GM19324 (cell line): ENCODE data around the gene ZNF407.

Experiments used
- ATAC-seq: cut with Tn5 transposase; IDR thresholded peaks from one replicate; pipeline ENCODE4 v1.9.1; 2021; ENCODE audit warnings: mild to moderate bottlenecking, moderate library complexity; ENCODE audit not compliant: unreplicated experiment, low FRiP score

The ZNF407 gene

GRCh38 chr18:74577019-74577418 lies 20.7 kb upstream of the ZNF407 start:
- no peak for ATAC-seq

GRCh38 chr18:74579496-74580065 lies 18.1 kb upstream of the ZNF407 start:
- ATAC-seq, result no peak

- no peak for ATAC-seq
Observed at GRCh38 chr18:74582642-74583041, 15.0 kb upstream of the ZNF407 start.

DNA sequence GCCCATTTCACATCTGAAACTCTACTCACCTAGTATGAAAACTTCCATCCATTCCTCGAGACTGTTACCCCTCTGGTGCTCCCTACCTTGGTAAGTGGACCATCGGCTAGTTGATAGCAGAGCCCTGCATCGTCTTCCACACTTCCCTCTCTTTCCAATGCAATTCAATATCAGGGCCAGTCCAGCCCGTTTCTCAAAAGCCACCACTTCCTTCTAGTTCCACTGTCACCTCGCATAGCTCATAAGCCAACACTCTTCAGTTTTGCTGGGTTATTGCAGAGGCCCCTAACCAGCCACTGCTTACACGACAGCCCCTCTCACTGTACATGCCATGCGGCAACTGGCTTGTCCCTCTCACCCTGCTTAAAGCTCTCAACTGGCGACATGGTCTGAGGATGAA lies 10.2 kb upstream of the ZNF407 start:
- no peak for ATAC-seq

- ATAC-seq, result no peak
Observed at GRCh38 chr18:74589021-74589420, 8.6 kb upstream of the ZNF407 start.

DNA sequence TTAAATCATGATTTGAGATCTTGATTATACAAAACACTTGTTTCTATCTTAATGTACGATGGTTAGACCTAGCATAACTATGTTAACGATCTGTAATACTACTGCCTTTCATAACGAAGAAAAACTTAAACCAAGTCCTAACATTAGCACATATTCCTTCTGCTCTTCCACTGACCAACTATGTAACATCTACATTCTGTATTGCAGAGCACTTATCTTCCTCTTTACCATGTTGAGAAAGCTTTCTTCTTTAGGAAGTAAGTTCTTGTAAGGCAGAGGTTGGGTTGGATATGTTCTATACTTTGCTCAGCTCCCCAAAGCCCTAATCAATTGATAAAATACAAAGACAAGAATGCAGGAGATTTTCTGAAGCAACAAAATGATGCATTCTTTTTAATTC lies 7.9 kb upstream of the ZNF407 start:
- no peak for ATAC-seq

GRCh38 chr18:74590671-74591070 lies 7.0 kb upstream of the ZNF407 start:
- no peak for ATAC-seq

DNA sequence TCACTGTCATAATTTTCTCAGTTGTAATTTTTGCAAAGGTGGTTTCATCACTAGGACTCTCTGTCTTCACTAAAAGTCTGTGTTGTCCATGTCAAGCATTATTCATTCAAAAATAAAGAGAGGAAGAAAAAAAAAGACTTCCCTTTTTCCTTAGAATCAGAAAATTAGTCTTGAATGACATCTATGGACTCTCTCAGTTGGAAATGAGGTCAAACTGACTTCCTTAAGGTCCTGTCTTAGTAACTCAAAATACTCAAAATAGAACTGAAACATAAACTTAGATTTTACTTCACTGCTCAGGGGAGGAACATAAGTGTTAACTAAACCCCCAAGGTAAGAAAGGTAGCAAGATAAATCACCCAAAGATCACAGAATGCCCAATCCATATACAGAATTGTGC lies 2.2 kb upstream of the ZNF407 start:
- no peak for ATAC-seq

DNA sequence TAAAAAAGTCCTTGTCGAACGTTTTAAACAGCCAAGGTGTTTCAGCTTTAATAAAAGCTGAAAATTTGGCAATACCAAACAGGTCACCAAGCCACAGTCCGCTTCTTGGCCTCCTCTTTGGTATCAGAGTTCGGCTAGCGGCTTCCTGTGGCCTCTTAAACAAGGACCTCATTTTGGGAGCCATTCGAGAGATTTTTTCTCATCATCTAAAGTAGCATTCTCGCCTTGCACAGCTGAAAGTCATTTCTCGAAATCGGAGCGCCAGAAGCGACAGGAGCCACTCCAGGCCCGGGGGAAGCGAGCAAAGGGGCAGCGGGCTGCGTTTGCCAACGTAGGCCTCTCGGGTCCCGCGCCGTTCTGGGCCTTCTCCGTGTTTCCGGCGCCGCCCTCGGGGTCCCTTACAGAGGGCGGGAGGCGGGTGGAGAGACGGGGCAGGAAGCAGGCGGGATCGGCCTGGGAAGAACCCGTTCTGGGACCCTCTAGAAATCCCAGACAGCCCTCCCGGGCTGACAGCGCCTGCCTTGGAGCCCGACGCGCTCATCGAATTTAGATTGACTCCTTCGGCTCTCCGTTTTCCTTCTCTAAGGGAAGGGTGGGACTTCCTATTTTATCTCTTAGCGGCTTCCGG lies 522 bp upstream of the ZNF407 start:
- ATAC-seq, result peak; percentile 38

DNA sequence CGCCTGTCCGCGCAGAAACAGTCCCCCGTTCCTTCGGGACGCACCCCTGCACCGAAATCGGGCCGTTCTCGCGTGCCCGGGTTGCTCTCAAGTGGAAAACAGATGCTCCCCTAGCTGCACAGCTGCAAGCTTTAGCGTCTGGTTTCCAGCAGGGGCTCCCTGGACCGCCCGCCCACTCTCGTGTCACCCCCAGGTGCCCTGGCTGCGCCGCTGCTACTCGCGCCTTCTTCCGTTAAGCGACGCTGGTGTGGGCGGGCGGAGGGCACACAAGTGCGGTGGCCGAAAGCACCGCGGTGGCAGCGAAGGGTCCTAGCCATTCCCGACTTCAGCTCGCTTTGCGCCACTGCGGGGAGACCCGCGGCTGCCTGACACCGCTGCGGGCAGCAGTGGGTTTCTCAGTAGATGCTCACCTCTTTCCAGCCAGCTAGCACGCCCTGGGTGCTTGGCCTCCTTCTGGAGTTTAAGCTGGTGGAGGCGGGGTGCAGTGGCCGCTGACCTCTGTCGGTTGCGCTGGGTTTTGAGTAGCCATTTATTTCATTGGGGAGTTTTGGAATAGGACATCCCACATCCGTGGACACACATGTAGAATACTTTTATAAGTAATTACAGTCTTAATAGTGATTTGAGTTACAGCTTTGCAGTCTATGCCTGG lies 806 bp downstream of the ZNF407 start:
- ATAC-seq, result peak; percentile 70

DNA sequence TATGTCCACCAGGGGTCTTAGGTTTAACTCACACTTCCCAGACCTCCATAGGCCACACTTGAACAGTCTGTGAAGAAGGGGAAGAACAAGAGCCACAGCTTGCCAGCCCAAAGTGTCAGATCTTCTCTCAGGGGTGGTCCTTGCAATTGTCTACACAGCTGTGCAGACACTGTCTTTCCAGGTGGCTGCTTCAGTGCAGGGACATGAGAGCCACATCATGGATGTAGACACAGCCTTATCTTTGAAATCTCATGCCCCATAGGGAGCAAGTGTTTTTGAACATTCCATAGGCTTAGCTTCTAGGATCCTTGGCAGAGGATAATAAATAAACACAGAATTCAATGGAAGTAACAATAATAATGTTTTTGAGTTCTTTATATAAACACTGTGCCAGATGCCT lies 6.7 kb downstream of the ZNF407 start:
- ATAC-seq, result no peak

GRCh38 chr18:74604774-74605173 lies 7.1 kb downstream of the ZNF407 start:
- no peak for ATAC-seq

DNA sequence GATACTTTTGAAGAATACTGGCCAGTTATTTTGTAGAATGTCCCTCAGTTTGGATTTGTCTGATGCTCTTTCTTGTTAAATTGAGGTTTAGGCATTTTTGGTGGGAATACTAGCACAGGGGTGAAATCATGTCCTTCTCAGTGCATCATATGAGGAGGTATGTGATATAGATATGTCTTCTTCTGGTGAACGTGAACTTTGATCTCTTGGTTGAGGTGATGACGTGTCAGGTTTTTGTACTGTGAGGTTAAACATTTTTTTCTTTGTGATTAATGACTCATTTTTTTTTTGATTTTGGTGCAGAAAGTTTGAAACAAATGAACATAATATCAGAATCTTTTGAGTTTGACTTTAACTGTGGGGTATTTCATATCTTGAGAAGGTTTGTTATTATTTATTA lies 11.0 kb downstream of the ZNF407 start:
- no peak for ATAC-seq

GRCh38 chr18:74609535-74609934 lies 11.9 kb downstream of the ZNF407 start:
- ATAC-seq, result no peak

- no peak for ATAC-seq
Observed at GRCh38 chr18:74610051-74610615, 12.5 kb downstream of the ZNF407 start.

DNA sequence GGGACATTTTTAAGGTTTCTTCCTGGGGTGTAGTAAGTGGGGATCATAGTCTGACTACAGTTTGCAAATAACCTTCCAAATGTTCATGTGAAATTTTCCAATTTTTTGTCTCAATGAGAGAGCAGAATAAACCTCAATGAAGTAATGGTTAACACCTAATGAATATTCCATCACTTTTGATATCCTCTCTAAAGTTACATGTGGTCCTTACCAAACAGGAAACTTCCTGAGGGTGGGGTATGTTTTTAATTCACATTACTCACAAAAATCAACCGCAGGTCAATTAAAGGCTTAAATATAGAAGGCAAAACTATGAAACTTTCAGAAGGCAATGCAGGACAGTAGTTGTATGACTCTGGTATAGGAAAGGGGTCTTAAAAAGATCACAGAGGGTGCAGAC lies 13.2 kb downstream of the ZNF407 start:
- ATAC-seq, result no peak

DNA sequence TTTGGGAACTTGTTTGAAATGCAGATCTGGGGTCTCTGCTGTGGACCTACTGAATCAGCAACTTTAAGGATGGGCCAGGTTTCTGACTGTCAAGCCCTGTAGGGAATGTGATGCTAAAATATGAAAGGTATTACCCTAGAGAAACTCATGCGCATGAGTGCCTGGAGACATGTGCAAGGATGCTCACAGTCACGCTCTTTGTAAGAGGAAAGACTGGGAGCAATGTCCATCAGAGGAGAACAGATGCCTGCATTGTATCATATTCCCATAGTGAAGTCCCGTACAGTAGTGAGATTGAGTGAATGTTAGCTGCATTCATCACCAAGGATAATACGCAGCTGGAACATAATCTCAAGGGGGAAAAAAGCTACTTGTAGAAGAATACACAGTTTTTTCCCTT lies 14.1 kb downstream of the ZNF407 start:
- ATAC-seq, result no peak

- ATAC-seq, result no peak
Observed at GRCh38 chr18:74613381-74613780, 15.7 kb downstream of the ZNF407 start.

DNA sequence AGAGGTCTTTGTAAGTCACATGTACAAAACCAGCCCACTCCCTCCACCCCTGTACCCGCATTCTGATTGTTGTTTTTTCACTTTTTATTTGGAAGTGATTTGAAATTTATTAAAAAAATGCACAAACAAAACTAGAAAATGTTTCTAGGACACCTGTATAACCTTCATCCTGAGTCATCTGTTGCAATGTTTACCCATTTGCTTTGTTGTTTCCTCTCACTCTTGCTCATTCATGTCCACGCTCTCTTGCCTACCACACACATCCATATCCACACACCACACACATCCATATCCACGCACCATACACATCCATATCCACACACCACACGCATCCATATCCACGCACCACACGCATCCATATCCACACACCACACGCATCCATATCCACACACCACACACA lies 18.8 kb downstream of the ZNF407 start:
- ATAC-seq, result no peak

- ATAC-seq, result no peak
Observed at GRCh38 chr18:74617486-74617885, 19.8 kb downstream of the ZNF407 start.

DNA sequence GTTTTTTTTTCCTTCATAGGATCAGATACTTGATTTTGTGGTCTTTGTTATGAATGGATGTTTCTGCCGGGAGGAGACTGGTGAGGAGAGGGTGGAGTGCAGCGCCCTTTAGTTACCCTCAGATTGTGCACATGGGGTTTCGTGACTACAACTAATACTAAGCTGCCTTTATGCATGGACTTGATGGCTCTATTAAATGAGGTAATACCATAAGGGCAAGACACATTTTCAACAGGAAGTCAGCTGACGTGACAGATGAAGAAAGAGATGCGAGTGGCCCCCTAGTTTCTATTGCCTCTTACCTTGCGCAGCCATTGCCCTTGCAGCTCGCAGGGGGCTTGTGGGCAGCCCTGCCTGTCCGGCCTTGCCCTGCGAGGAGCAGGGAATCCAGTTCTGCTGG lies 24.4 kb downstream of the ZNF407 start:
- no peak for ATAC-seq
